Thyroid gland (tissue), 4 donors: ENCODE measurements around the gene MFSD8. TPM values are rescaled to one million over a fixed set of nuclear protein-coding genes. Genes with fewer than 3 reads are reported as not detected.
"Not testable (repeated sequence)": the region's sequence is repeated elsewhere in the genome, so short reads cannot be mapped to it uniquely, and the experiment has no call there.

Experiments used
- DNase-seq, 2 donors: peaks; one replicate each; pipeline ENCODE4 v3.0.0-alpha.2; 2019
- H3K27ac ChIP-seq, 3 donors: fragments of 200-600 bp; sonication (generic); 1 replicate in 2 of 3; 2 replicates in 1 of 3; pipeline ENCODE4 v1.5.1; 2016 to 2019; ENCODE audit warnings: mild to moderate bottlenecking in 1 of 3, moderate library complexity in 1 of 3
- H3K27me3 ChIP-seq: fragments of 200-600 bp; sonication (generic); one replicate; pipeline ENCODE4 v1.5.1; 2019
- H3K36me3 ChIP-seq, 2 donors: fragments of 200-600 bp; sonication (generic); one replicate each; pipeline ENCODE4 v1.5.1; 2016 to 2019
- H3K4me1 ChIP-seq, 2 donors: fragments of 200-600 bp; sonication (generic); one replicate each; pipeline ENCODE4 v1.5.1; 2017 to 2019
- H3K4me3 ChIP-seq, 3 donors: fragments of 200-600 bp; sonication (generic); replicated peaks in 1 of 3; 1 replicate in 2 of 3; 2 replicates in 1 of 3; pipeline ENCODE4 v1.5.1; 2016; ENCODE audit warnings: mild to moderate bottlenecking in 1 of 3
- H3K9me3 ChIP-seq: fragments of 200-600 bp; sonication (generic); one replicate; pipeline ENCODE4 v1.5.1; 2017
- CTCF ChIP-seq, 6 experiments: fragments of 200-600 bp in 3 of 6; fragments of 450-650 bp in 3 of 6; sonication (generic) in 3 of 6; IDR thresholded peaks; one replicate each; pipeline ENCODE4 v1.5.1; 2016 to 2019; ENCODE audit warnings: antibody characterized with exemption in 6 of 6, mild to moderate bottlenecking in 2 of 6, inconsistent platforms in 1 of 6, moderate library complexity in 1 of 6
- POLR2A ChIP-seq, 2 donors: fragments of 450-650 bp; IDR thresholded peaks; one replicate each; pipeline ENCODE4 v1.6.1; 2017; ENCODE audit warnings: antibody characterized with exemption in 2 of 2, mild to moderate bottlenecking in 2 of 2, moderate library complexity in 1 of 2
- WGBS, 2 donors: methylation state at CpG; one replicate each; pipeline ENCODE4 v1.1.5; 2017; 5-methylcytosine and 5-hydroxymethylcytosine counted together
- intact Hi-C: fragments of 100-400 bp; cut with DNase I; formaldehyde crosslinking; loops from one replicate; pipeline ENCODE4 v1.15.1; 2023
- total RNA-seq, 4 donors: library from RNA; depleted of rRNA; stranded (reverse); fragments of >200 nt; gene quantifications; one replicate each; pipeline ENCODE4 v1.2.3, GENCODE V29; 2016

MFSD8 gene
- total RNA-seq, 4 donors from 2014 or later, result 32.5 to 80.9 (median 54.0) TPM

DNA sequence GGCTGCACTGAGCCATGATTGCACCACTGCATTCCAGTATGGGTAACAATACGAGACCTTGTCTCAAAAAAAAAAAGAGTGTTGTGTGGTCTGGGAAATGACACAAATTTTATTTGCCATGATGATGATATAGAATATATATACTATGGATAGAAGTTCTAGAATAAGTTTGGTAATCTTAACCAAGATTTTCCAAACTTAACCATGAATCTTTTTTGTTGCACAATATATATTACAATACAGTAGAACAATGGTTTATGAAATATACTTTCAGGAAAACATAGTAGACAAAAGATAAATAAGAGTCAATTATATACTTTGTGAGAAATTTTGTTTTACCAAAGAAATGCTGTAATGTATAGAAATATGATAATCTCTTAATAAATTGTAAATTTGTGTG is 34.8 kb downstream of the MFSD8 start:
- Histone ChIP-seq H3K4me3 (no peak overlapping the region), H3K27me3 (no peaks in the 10 kb centered on the region), H3K36me3 (peaks cover 3 to 6% of the 10 kb centered on the region in 2 donors), H3K9me3 (no peaks in the 10 kb centered on the region), H3K27ac (no peak overlapping the region), H3K4me1 (no peaks in the 10 kb centered on the region)
- intact Hi-C loops, result no loop called here
- TF ChIP-seq POLR2A (IDR thresholded peaks at IDR 0.05), result no peak
- TF ChIP-seq CTCF (IDR thresholded peaks at IDR 0.05), result no peak
- WGBS, 2 donors, result 96% methylated on average over 1 of the region's 1 CpG
- no peak for DNase-seq

- 97 to 100% methylated on average over 2 of the region's 2 CpGs for WGBS, 2 donors
- intact Hi-C loops, H3K9me3 ChIP-seq, H3K4me3 ChIP-seq, H3K4me1 ChIP-seq, H3K27ac ChIP-seq, DNase-seq, H3K36me3 ChIP-seq, H3K27me3 ChIP-seq: not testable (repeated sequence)
Observed at GRCh38 chr4:127925720-127926119, 39.3 kb downstream of the MFSD8 start.

DNA sequence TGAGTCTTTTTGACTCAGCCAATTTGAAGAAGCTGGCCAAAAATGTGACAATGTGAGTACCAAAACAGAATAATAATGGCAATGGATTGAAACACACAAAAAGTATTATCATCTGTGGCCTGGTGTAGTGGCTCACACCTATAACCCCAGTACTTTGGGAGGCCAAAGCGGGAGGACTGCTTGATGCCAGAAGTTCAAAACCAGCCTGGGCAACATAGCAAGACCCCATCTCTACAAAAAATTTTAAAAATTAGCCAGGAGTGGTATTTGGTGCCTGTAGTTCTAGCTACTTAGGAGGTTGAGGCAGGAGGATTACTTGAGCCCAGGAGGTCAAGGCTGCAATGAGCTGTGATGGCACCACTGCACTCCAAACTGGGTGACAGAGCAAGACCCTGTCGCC is 42.7 kb downstream of the MFSD8 start:
- WGBS, 2 donors, result 96 to 98% methylated on average over 2 of the region's 2 CpGs
- Histone ChIP-seq H3K4me1 (no peaks in the 10 kb centered on the region), H3K36me3 (peaks cover 13 to 14% of the 10 kb centered on the region in 2 donors), H3K4me3 (no peak overlapping the region), H3K27ac (no peak overlapping the region), H3K27me3 (no peaks in the 10 kb centered on the region), H3K9me3 (no peaks in the 10 kb centered on the region)
- intact Hi-C loops, result no loop called here
- no peak for DNase-seq
- TF ChIP-seq CTCF (IDR thresholded peaks at IDR 0.05) (no peak), POLR2A (IDR thresholded peaks at IDR 0.05) (no peak)

GRCh38 chr4:127920521-127920920 is 44.5 kb downstream of the MFSD8 start:
- TF ChIP-seq POLR2A (IDR thresholded peaks at IDR 0.05) (no peak), CTCF (IDR thresholded peaks at IDR 0.05) (no peak)
- Histone ChIP-seq H3K36me3 (peaks cover 13 to 14% of the 10 kb centered on the region in 2 donors), H3K4me3 (no peak overlapping the region), H3K9me3 (no peaks in the 10 kb centered on the region), H3K4me1 (no peaks in the 10 kb centered on the region), H3K27ac (no peak overlapping the region), H3K27me3 (no peaks in the 10 kb centered on the region)
- 88 to 96% methylated on average over 3 of the region's 3 CpGs for WGBS, 2 donors
- no peak for DNase-seq
- intact Hi-C loops, result no loop called here

DNA sequence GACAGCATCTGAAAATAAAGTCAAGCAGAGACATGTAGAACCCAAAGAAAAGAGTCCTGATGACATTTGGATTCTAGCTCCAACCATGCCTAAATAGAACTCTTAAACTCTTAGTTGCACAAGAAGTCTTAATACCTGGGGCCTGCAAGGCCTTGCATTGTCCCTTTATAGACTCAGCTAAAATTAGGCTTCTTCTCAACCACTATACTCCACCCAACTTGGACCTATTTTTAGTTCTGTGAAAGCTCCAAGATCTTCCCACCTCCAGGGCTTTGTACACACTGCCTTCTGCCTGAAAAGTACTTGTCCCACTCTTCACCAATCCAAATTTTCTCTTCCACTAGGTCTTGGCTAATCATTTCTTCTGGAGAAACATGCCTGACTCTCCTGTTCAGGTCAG is 47.8 kb downstream of the MFSD8 start:
- H3K9me3 ChIP-seq, result no peaks in the 10 kb centered on the region
- H3K4me1 ChIP-seq, result no peaks in the 10 kb centered on the region
- H3K4me3 ChIP-seq, result no peak overlapping the region
- intact Hi-C loops, result no loop called here
- no peak for TF ChIP-seq POLR2A (IDR thresholded peaks at IDR 0.05)
- no peak for TF ChIP-seq CTCF (IDR thresholded peaks at IDR 0.05)
- H3K27ac ChIP-seq, result no peak overlapping the region
- H3K27me3 ChIP-seq, result no peaks in the 10 kb centered on the region
- peaks cover 13 to 14% of the 10 kb centered on the region in 2 donors for H3K36me3 ChIP-seq
- DNase-seq, result no peak

- TF ChIP-seq CTCF (IDR thresholded peaks at IDR 0.05), result no peak
- TF ChIP-seq POLR2A (IDR thresholded peaks at IDR 0.05), result no peak
- intact Hi-C loops, result no loop called here
- peaks cover 11 to 12% of the 10 kb centered on the region in 2 donors for H3K36me3 ChIP-seq
- H3K4me1 ChIP-seq, result no peaks in the 10 kb centered on the region
- H3K27me3 ChIP-seq, result no peaks in the 10 kb centered on the region
- no peak overlapping the region for H3K27ac ChIP-seq
- no peak overlapping the region for H3K4me3 ChIP-seq
- H3K9me3 ChIP-seq, result no peaks in the 10 kb centered on the region
- 91 to 95% methylated on average over 3 of the region's 3 CpGs for WGBS, 2 donors
- DNase-seq, result no peak
Observed at GRCh38 chr4:127916512-127916911, 48.5 kb downstream of the MFSD8 start.
